Measurements from ENCODE around the gene MVB12B.

DNA sequence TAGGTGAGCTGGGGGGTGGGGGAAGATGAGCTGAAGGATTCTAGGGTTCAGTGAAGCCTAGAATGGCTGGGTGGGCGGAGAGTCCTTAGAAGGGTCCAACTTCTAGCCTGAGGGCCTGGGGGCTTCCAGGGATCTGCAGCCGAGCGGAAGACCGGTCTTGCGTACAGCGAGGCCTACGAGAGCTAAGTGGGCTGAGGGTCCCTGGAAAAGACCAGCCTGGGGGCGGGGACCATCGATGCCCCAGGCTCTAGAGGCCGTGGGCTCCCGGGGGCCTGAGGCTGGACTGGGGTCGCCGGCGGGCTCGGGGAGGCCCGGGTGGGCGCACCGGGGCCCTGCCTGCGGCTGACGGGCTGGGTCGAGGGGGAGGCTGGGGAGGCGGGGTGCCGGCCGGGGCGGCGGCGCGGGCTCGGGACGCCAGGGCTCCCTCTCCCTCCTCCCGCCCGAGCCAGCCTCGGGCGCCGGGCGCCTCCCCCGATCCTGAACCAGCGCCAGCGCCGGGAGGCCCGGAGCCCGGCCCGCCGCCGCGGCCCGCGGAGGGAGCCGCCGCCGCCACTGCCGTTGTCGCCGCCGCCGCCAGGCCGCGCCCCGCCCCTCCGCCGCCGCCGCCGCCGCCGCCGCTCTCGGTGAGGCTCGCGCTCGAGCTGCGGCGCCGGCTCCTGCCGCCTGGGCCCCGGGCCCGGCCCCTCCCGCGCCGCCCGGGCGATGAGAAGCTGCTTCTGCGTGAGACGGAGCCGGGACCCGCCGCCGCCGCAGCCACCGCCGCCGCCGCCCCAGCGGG is at the start of gene MVB12B:
- TF ChIP-seq, protein P1, sequence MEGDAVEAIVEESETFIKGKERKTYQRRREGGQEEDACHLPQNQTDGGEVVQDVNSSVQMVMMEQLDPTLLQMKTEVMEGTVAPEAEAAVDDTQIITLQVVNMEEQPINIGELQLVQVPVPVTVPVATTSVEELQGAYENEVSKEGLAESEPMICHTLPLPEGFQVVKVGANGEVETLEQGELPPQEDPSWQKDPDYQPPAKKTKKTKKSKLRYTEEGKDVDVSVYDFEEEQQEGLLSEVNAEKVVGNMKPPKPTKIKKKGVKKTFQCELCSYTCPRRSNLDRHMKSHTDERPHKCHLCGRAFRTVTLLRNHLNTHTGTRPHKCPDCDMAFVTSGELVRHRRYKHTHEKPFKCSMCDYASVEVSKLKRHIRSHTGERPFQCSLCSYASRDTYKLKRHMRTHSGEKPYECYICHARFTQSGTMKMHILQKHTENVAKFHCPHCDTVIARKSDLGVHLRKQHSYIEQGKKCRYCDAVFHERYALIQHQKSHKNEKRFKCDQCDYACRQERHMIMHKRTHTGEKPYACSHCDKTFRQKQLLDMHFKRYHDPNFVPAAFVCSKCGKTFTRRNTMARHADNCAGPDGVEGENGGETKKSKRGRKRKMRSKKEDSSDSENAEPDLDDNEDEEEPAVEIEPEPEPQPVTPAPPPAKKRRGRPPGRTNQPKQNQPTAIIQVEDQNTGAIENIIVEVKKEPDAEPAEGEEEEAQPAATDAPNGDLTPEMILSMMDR (IDR thresholded peaks at IDR 0.05 in 4 of 5, conservative IDR thresholded peaks at IDR 0.05 in 1 of 5), result no peak
- TF ChIP-seq POLR2A (IDR thresholded peaks at IDR 0.05), result no peak
